Pulmonary artery endothelial cell (primary cell): ENCODE data around the gene PRPS1. TPM values are rescaled to one million over a fixed set of nuclear protein-coding genes. Genes with fewer than 3 reads are reported as not detected.

ENCODE experiments used
- total RNA-seq: library from RNA; depleted of rRNA; stranded (reverse); fragments of >200 nt; gene quantifications from 2 replicates; pipeline ENCODE4 v1.2.3, GENCODE V29; 2014

The PRPS1 gene
- total RNA-seq, 1 donor from 2014 or later = 28.4 TPM

Other genes starting within 250 kb of the PRPS1 start
- gene FRMPD3, start 178.9 kb upstream of the PRPS1 start, total RNA-seq = not detected in 2 replicates
- gene TSC22D3, start 147.3 kb downstream of the PRPS1 start, total RNA-seq = 25.9 and 52.8 TPM in 2 replicates
- not detected in 2 replicates for gene NCBP2L, start 149.2 kb downstream of the PRPS1 start, total RNA-seq
- gene MID2, start 197.4 kb downstream of the PRPS1 start, total RNA-seq = 44.1 and 80.6 TPM in 2 replicates